ENCODE results near the gene RARA.

DNA sequence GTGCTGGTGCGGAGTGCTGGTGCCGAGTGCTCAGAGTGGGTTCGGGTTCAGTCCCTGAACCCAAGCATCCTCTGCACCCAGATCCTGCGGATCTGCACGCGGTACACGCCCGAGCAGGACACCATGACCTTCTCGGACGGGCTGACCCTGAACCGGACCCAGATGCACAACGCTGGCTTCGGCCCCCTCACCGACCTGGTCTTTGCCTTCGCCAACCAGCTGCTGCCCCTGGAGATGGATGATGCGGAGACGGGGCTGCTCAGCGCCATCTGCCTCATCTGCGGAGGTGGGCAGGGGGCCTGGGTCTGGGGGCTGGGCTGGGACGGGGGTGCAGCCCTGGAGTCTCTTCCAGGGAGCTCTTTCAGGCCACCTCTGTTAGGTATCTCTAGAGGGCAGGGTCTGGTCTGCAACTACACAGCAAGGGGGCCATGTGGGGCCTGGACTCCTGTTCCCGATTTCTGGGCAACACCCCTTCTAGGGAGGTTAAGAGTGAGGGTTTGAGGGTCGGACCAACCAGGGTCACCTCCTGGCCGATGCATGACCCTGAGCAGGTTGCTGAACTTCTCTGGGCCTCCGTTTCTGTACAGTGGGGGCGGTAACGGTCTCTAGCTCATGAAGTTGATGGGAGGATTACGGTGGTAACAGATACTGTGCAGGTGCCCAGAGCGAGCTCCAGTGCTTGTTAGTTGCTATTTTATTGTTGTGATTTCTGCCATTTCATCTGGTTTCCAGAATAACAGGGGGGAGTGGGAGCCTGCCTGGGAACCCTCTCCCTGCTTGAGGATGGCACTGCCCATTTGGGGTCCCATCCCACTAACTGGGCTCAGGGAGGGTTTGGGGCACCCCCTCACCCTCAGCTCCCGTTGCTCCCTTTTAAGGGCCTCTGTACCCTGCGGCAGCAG lies 45.5 kb downstream of the RARA start:
- TF ChIP-seq POLR2A (IDR thresholded peaks at IDR 0.05; ENCODE audit: borderline replicate concordance, extremely low read depth, insufficient read depth, insufficient read length) = no peak
- TF ChIP-seq EZH2 (IDR thresholded peaks at IDR 0.05) = no peak
- no peak for TF ChIP-seq JUND (IDR thresholded peaks at IDR 0.05)
- TF ChIP-seq, protein P1, sequence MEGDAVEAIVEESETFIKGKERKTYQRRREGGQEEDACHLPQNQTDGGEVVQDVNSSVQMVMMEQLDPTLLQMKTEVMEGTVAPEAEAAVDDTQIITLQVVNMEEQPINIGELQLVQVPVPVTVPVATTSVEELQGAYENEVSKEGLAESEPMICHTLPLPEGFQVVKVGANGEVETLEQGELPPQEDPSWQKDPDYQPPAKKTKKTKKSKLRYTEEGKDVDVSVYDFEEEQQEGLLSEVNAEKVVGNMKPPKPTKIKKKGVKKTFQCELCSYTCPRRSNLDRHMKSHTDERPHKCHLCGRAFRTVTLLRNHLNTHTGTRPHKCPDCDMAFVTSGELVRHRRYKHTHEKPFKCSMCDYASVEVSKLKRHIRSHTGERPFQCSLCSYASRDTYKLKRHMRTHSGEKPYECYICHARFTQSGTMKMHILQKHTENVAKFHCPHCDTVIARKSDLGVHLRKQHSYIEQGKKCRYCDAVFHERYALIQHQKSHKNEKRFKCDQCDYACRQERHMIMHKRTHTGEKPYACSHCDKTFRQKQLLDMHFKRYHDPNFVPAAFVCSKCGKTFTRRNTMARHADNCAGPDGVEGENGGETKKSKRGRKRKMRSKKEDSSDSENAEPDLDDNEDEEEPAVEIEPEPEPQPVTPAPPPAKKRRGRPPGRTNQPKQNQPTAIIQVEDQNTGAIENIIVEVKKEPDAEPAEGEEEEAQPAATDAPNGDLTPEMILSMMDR (IDR thresholded peaks at IDR 0.05 in 2 of 3, conservative IDR thresholded peaks at IDR 0.05 in 1 of 3; ENCODE audit: borderline replicate concordance in 1 of 3, insufficient read depth in 1 of 3, low read depth in 2 of 3, low read length in 2 of 3) = no peak
- no peak for TF ChIP-seq SP1 (IDR thresholded peaks at IDR 0.05; ENCODE audit: low read depth)
- no peak for TF ChIP-seq TCF7L2 (IDR thresholded peaks at IDR 0.05; ENCODE audit: borderline replicate concordance, extremely low read depth, insufficient read depth, insufficient read length)
- no peak for TF ChIP-seq POLR2AphosphoS5 (IDR thresholded peaks at IDR 0.05; ENCODE audit: low read depth, low read length)
- TF ChIP-seq, protein P2, sequence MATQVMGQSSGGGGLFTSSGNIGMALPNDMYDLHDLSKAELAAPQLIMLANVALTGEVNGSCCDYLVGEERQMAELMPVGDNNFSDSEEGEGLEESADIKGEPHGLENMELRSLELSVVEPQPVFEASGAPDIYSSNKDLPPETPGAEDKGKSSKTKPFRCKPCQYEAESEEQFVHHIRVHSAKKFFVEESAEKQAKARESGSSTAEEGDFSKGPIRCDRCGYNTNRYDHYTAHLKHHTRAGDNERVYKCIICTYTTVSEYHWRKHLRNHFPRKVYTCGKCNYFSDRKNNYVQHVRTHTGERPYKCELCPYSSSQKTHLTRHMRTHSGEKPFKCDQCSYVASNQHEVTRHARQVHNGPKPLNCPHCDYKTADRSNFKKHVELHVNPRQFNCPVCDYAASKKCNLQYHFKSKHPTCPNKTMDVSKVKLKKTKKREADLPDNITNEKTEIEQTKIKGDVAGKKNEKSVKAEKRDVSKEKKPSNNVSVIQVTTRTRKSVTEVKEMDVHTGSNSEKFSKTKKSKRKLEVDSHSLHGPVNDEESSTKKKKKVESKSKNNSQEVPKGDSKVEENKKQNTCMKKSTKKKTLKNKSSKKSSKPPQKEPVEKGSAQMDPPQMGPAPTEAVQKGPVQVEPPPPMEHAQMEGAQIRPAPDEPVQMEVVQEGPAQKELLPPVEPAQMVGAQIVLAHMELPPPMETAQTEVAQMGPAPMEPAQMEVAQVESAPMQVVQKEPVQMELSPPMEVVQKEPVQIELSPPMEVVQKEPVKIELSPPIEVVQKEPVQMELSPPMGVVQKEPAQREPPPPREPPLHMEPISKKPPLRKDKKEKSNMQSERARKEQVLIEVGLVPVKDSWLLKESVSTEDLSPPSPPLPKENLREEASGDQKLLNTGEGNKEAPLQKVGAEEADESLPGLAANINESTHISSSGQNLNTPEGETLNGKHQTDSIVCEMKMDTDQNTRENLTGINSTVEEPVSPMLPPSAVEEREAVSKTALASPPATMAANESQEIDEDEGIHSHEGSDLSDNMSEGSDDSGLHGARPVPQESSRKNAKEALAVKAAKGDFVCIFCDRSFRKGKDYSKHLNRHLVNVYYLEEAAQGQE (IDR thresholded peaks at IDR 0.05; ENCODE audit: low read depth) = no peak
- TF ChIP-seq CEBPB (IDR thresholded peaks at IDR 0.05; ENCODE audit: low read depth) = no peak
- TF ChIP-seq EZH2phosphoT487 (IDR thresholded peaks at IDR 0.05; ENCODE audit: borderline replicate concordance) = no peak
- TF ChIP-seq YY1 (IDR thresholded peaks at IDR 0.05; ENCODE audit: extremely low read depth, insufficient replicate concordance, low read depth, low read length) = no peak
- TF ChIP-seq ZNF274 (IDR thresholded peaks at IDR 0.05; ENCODE audit: low read depth, low read length) = no peak
- TF ChIP-seq RAD21 (IDR thresholded peaks at IDR 0.05; ENCODE audit: low read depth) = no peak

Data from HCT116 (cell line).